Smooth muscle cell (in vitro differentiated cells): Measurements from ENCODE around the gene FNIP2. TPM values are rescaled to one million over a fixed set of nuclear protein-coding genes. Genes with fewer than 3 reads are reported as not detected.

Experiments used
- DNase-seq: peaks from one replicate; lab custom pipeline; 2025; ENCODE audit not compliant: unreplicated experiment; lab: John Stamatoyannopoulos, UW
- H2AFZ ChIP-seq: fragments of 200-600 bp; sonication (generic); 2 replicates; pipeline ENCODE4 v1.6.0; 2016; ENCODE audit warnings: antibody characterized with exemption, low read depth, mild to moderate bottlenecking
- H3F3A ChIP-seq: fragments of 200-600 bp; sonication (generic); 2 replicates; pipeline ENCODE4 v1.6.0; 2017; ENCODE audit warnings: antibody characterized with exemption, low read depth
- H3K27ac ChIP-seq: fragments of 200-600 bp; sonication (generic); 2 replicates; pipeline ENCODE4 v1.5.1; 2016; ENCODE audit warnings: low read depth, mild to moderate bottlenecking
- H3K27me3 ChIP-seq: fragments of 200-600 bp; sonication (generic); 2 replicates; pipeline ENCODE4 v1.6.1; 2016; ENCODE audit warnings: low read depth, mild to moderate bottlenecking
- H3K36me3 ChIP-seq: fragments of 200-600 bp; sonication (generic); 2 replicates; pipeline ENCODE4 v1.5.1; 2016; ENCODE audit warnings: low read depth
- H3K4me1 ChIP-seq: fragments of 200-600 bp; sonication (generic); 2 replicates; pipeline ENCODE4 v1.5.1; 2016; ENCODE audit warnings: low read depth
- H3K4me2 ChIP-seq: fragments of 200-600 bp; sonication (generic); 2 replicates; pipeline ENCODE4 v1.6.0; 2016; ENCODE audit warnings: mild to moderate bottlenecking
- H3K4me3 ChIP-seq: fragments of 200-600 bp; sonication (generic); 2 replicates; pipeline ENCODE4 v1.5.1; 2016; ENCODE audit warnings: mild to moderate bottlenecking
- H3K79me2 ChIP-seq: fragments of 200-600 bp; sonication (generic); 2 replicates; pipeline ENCODE4 v1.6.0; 2016; ENCODE audit warnings: low read depth, mild to moderate bottlenecking
- H3K9ac ChIP-seq: fragments of 200-600 bp; sonication (generic); 2 replicates; pipeline ENCODE4 v1.6.0; 2016; ENCODE audit warnings: low read depth
- H3K9me3 ChIP-seq: fragments of 200-600 bp; sonication (generic); replicated peaks from 2 replicates; pipeline ENCODE4 v1.5.1; 2016; ENCODE audit warnings: low read depth
- H4K20me1 ChIP-seq: fragments of 200-600 bp; sonication (generic); 2 replicates; pipeline ENCODE4 v1.6.0; 2016; ENCODE audit warnings: low read depth
- CTCF ChIP-seq: fragments of 200-600 bp; sonication (generic); IDR thresholded peaks from 2 replicates; pipeline ENCODE4 v1.5.1; 2017; ENCODE audit warnings: borderline replicate concordance, mild to moderate bottlenecking, antibody characterized with exemption; ENCODE audit not compliant: insufficient read depth, poor library complexity, severe bottlenecking
- WGBS: methylation state at CpG from one replicate; pipeline ENCODE4 v1.1.7; 2016; ENCODE audit warnings: low lambda C conversion rate; 5-methylcytosine and 5-hydroxymethylcytosine counted together
- polyA plus RNA-seq: library from polyadenylated mRNA; unstranded; fragments of >200 nt; fragmentation: Nextera tagmentation; extraction: Ambion mirVana; gene quantifications from 2 replicates; pipeline ENCODE4 v1.2.1, GENCODE V29; 2016
- total RNA-seq: library from RNA; depleted of rRNA; stranded (reverse); fragments of >200 nt; gene quantifications from 2 replicates; pipeline ENCODE4 v1.2.3, GENCODE V29; 2014

Gene FNIP2
- total and polyA plus RNA-seq, 2 experiments from 2014 or later: 10.4 to 36.3 TPM

- no peak for DNase-seq
- Histone ChIP-seq H3F3A (peaks cover 4% of the 10 kb centered on the region), H3K4me1 (peaks cover 4% of the 10 kb centered on the region), H3K36me3 (no peaks in the 10 kb centered on the region), H3K79me2 (peaks cover 8% of the 10 kb centered on the region), H4K20me1 (no peaks in the 10 kb centered on the region), H3K4me3 (no peak overlapping the region), H3K9ac (no peak overlapping the region), H2AFZ (no peak overlapping the region), H3K4me2 (no peak overlapping the region), H3K27me3 (no peaks in the 10 kb centered on the region), H3K9me3 (no peaks in the 10 kb centered on the region), H3K27ac (no peak overlapping the region)
- WGBS: 99% methylated on average over 3 of the region's 3 CpGs
- no peak for TF ChIP-seq CTCF
Observed at GRCh38 chr4:158813113-158813512, 44.3 kb downstream of the FNIP2 start.

GRCh38 chr4:158814207-158814606, 45.4 kb downstream of the FNIP2 start:
- Histone ChIP-seq H3K4me3 (no peak overlapping the region), H3K36me3 (no peaks in the 10 kb centered on the region), H2AFZ (no peak overlapping the region), H3K9ac (no peak overlapping the region), H3K27me3 (no peaks in the 10 kb centered on the region), H3K79me2 (peaks cover 16% of the 10 kb centered on the region), H3K9me3 (no peaks in the 10 kb centered on the region), H4K20me1 (no peaks in the 10 kb centered on the region), H3F3A (peaks cover 4% of the 10 kb centered on the region), H3K4me1 (peaks cover 4% of the 10 kb centered on the region), H3K4me2 (peak overlapping the region; percentile 38), H3K27ac (peak overlapping the region; percentile 29)
- DNase-seq: no peak
- no peak for TF ChIP-seq CTCF
- 81% methylated on average over 3 of the region's 3 CpGs for WGBS

GRCh38 chr4:158814636-158815330, 46.0 kb downstream of the FNIP2 start:
- no peaks in the 10 kb centered on the region for H3K9me3 ChIP-seq
- TF ChIP-seq CTCF: no peak
- peak overlapping the region; percentile 38 for H3K4me2 ChIP-seq
- peaks cover 4% of the 10 kb centered on the region for H3F3A ChIP-seq
- H3K79me2 ChIP-seq: peaks cover 20% of the 10 kb centered on the region
- H2AFZ ChIP-seq: no peak overlapping the region
- no peaks in the 10 kb centered on the region for H4K20me1 ChIP-seq
- no peaks in the 10 kb centered on the region for H3K27me3 ChIP-seq
- no peak overlapping the region for H3K9ac ChIP-seq
- DNase-seq: no peak
- H3K4me1 ChIP-seq: peaks cover 4% of the 10 kb centered on the region
- no peak overlapping the region for H3K4me3 ChIP-seq
- H3K27ac ChIP-seq: peak overlapping the region; percentile 29
- WGBS: 79% methylated on average over 3 of the region's 3 CpGs
- H3K36me3 ChIP-seq: no peaks in the 10 kb centered on the region

GRCh38 chr4:158816955-158817354, 48.1 kb downstream of the FNIP2 start:
- Histone ChIP-seq H3K27ac (no peak overlapping the region), H3K4me3 (no peak overlapping the region), H3K4me2 (no peak overlapping the region), H3K79me2 (peaks cover 36% of the 10 kb centered on the region), H3K36me3 (no peaks in the 10 kb centered on the region), H2AFZ (no peak overlapping the region), H3K4me1 (no peaks in the 10 kb centered on the region), H4K20me1 (no peaks in the 10 kb centered on the region), H3K9ac (no peak overlapping the region), H3K9me3 (no peaks in the 10 kb centered on the region), H3F3A (no peaks in the 10 kb centered on the region), H3K27me3 (no peaks in the 10 kb centered on the region)
- DNase-seq: no peak
- no peak for TF ChIP-seq CTCF
- 100% methylated on average over 1 of the region's 1 CpG for WGBS
